Natural killer cell (primary cell): ENCODE measurements around the gene GRAMD2B. TPM values are rescaled to one million over a fixed set of nuclear protein-coding genes. Genes with fewer than 3 reads are reported as not detected.
"Not testable (repeated sequence)": the region's sequence is repeated elsewhere in the genome, so short reads cannot be mapped to it uniquely, and the experiment has no call there.

ENCODE experiments used
- ATAC-seq, 3 donors: fragments of 150-1000 bp in 2 of 3; fragments of 200-7000 bp in 1 of 3; cut with Tn5 transposase; 1 replicate in 1 of 3; 2 replicates in 2 of 3; pipeline ENCODE4 v1.10.0; 2021; ENCODE audit warnings: mild to moderate bottlenecking in 2 of 3, moderate library complexity in 2 of 3
- DNase-seq, 2 donors: peaks; one replicate each; pipeline versions ENCODE4 v3.0.0 to v3.0.0-alpha.2; 2013 to 2021; ENCODE audit warnings: mixed read lengths in 1 of 2
- H3K27ac ChIP-seq: one replicate; pipeline ENCODE4 v1.5.1; 2013; ENCODE audit warnings: mild to moderate bottlenecking, low read length
- H3K27me3 ChIP-seq: one replicate; pipeline ENCODE4 v1.6.1; 2013; ENCODE audit warnings: low read length; ENCODE audit not compliant: control insufficient read depth, insufficient read depth
- H3K36me3 ChIP-seq: one replicate; pipeline ENCODE4 v1.6.1; 2013; ENCODE audit warnings: low read length; ENCODE audit not compliant: control insufficient read depth, insufficient read depth
- H3K4me1 ChIP-seq: one replicate; pipeline ENCODE4 v1.6.1; 2013; ENCODE audit warnings: low read length; ENCODE audit not compliant: control insufficient read depth, insufficient read depth
- H3K4me3 ChIP-seq: one replicate; pipeline ENCODE4 v1.5.1; 2013; ENCODE audit warnings: low read length
- H3K9me3 ChIP-seq: one replicate; pipeline ENCODE4 v1.6.1; 2013; ENCODE audit warnings: low read length; ENCODE audit not compliant: control insufficient read depth, insufficient read depth
- H3K27ac Mint-ChIP-seq, 2 donors: one replicate each; pipeline ENCODE4 v1.8.0; 2022; ENCODE audit warnings: mild to moderate bottlenecking in 2 of 2, mixed read lengths in 2 of 2, moderate library complexity in 1 of 2
- H3K27me3 Mint-ChIP-seq, 2 donors: one replicate each; pipeline ENCODE4 v1.8.0; 2022; ENCODE audit warnings: low read depth in 2 of 2, mixed read lengths in 2 of 2
- H3K36me3 Mint-ChIP-seq: one replicate; pipeline ENCODE4 v1.8.0; 2022; ENCODE audit warnings: mixed read lengths
- H3K4me1 Mint-ChIP-seq, 2 donors: one replicate each; pipeline ENCODE4 v1.8.0; 2022; ENCODE audit warnings: mixed read lengths in 2 of 2
- H3K4me3 Mint-ChIP-seq: one replicate; pipeline ENCODE4 v1.8.0; 2022; ENCODE audit warnings: mild to moderate bottlenecking, moderate library complexity, mixed read lengths
- H3K9me3 Mint-ChIP-seq, 2 donors: one replicate each; pipeline ENCODE4 v1.8.0; 2022; ENCODE audit warnings: mixed read lengths in 2 of 2
- WGBS: methylation state at CpG from one replicate; pipeline ENCODE4 v1.1.7; 2013; ENCODE audit warnings: missing lambda C conversion rate; ENCODE audit not compliant: insufficient coverage; 5-methylcytosine and 5-hydroxymethylcytosine counted together
- intact Hi-C: fragments of 100-400 bp; cut with micrococcal nuclease; formaldehyde crosslinking; loops from one replicate; pipeline ENCODE4 v1.14.2; 2022
- total RNA-seq, 4 donors: library from RNA; stranded (reverse); fragments of 120-200 nt in 1 of 4; gene quantifications; one replicate each; pipeline versions ENCODE4 v1.2.3 to v1.2.4, GENCODE V29; 2013 to 2022
- TF ChIP-seq, protein P1 (sequence below): fragments of 200-600 bp; IDR thresholded peaks from one replicate; pipeline ENCODE4 v1.8.0; 2022; ENCODE audit warnings: antibody characterized with exemption

Gene GRAMD2B
- total RNA-seq, 3 donors from 2014 or later (not counting 1 experiment from before 2014, with no cell fraction given), result 9.2 to 15.4 (median 10.0) TPM

DNA sequence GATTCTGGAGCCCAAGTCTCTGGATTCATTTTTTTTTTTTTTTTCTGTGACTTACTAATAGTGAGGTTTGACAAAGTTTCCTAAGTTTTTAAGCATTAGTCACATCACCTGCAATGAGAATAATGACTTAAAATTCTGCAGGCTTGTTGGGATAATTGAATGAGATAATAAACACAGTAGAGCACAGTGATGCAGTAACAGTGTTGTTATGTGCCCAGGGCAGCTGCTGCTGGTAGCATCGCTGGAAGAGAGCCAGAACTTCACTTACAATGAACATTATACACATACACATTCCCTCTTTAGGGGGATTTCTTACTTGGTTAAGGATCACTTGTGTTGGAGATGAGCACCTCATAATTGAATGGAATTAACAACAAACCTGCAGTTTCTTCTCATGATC lies 92.9 kb downstream of the GRAMD2B start:
- no peak overlapping the region for H3K4me3 Mint-ChIP-seq
- H3K27ac Mint-ChIP-seq, result no peak overlapping the region
- no peaks in the 10 kb centered on the region for H3K36me3 Mint-ChIP-seq
- no peak overlapping the region for H3K27ac ChIP-seq
- H3K36me3 ChIP-seq, result no peaks in the 10 kb centered on the region
- intact Hi-C loops, result no loop called here
- H3K4me1 ChIP-seq, result no peaks in the 10 kb centered on the region
- TF ChIP-seq, protein P1, sequence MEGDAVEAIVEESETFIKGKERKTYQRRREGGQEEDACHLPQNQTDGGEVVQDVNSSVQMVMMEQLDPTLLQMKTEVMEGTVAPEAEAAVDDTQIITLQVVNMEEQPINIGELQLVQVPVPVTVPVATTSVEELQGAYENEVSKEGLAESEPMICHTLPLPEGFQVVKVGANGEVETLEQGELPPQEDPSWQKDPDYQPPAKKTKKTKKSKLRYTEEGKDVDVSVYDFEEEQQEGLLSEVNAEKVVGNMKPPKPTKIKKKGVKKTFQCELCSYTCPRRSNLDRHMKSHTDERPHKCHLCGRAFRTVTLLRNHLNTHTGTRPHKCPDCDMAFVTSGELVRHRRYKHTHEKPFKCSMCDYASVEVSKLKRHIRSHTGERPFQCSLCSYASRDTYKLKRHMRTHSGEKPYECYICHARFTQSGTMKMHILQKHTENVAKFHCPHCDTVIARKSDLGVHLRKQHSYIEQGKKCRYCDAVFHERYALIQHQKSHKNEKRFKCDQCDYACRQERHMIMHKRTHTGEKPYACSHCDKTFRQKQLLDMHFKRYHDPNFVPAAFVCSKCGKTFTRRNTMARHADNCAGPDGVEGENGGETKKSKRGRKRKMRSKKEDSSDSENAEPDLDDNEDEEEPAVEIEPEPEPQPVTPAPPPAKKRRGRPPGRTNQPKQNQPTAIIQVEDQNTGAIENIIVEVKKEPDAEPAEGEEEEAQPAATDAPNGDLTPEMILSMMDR, result no peak
- H3K4me1 Mint-ChIP-seq, result no peaks in the 10 kb centered on the region
- whole genome bisulfite sequencing, result no CpG with 5 or more reads among the region's 1 CpG
- H3K27me3 ChIP-seq, result no peaks in the 10 kb centered on the region
- H3K4me3 ChIP-seq, result no peak overlapping the region
- H3K9me3 ChIP-seq, result no peaks in the 10 kb centered on the region
- no peak for ATAC-seq
- DNase-seq, result no peak
- no peaks in the 10 kb centered on the region for H3K9me3 Mint-ChIP-seq
- peaks cover 0 to 8% of the 10 kb centered on the region in 2 donors for H3K27me3 Mint-ChIP-seq

DNA sequence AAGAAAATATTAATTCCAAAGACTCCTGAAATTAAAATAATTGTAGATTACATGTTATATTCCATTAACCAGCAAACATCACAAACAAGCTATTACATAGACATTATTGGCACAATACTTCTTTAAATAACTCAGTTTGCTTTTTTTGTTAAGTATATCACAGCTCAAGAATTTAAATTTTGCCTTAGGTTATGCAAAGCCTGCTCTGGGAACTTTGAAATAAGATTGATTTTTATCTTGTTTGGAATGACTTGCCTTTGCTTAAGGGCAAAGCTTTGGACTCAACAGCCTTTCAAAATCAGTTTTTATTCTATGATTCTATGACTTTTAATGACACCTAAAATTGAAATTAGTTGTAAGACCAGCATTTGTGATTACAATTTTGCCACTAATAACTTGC lies 93.6 kb downstream of the GRAMD2B start:
- Mint-ChIP-seq H3K4me1 (no peaks in the 10 kb centered on the region), H3K36me3 (no peaks in the 10 kb centered on the region), H3K9me3 (no peaks in the 10 kb centered on the region), H3K27me3 (peaks cover 0 to 8% of the 10 kb centered on the region in 2 donors), H3K4me3 (no peak overlapping the region), H3K27ac (no peak overlapping the region)
- H3K4me1 ChIP-seq, result no peaks in the 10 kb centered on the region
- no peaks in the 10 kb centered on the region for H3K36me3 ChIP-seq
- ATAC-seq (no peak), DNase-seq (no peak)
- intact Hi-C loops, result no loop called here
- H3K4me3 ChIP-seq, result no peak overlapping the region
- TF ChIP-seq, protein P1, result no peak
- no peaks in the 10 kb centered on the region for H3K9me3 ChIP-seq
- no peaks in the 10 kb centered on the region for H3K27me3 ChIP-seq
- no peak overlapping the region for H3K27ac ChIP-seq

DNA sequence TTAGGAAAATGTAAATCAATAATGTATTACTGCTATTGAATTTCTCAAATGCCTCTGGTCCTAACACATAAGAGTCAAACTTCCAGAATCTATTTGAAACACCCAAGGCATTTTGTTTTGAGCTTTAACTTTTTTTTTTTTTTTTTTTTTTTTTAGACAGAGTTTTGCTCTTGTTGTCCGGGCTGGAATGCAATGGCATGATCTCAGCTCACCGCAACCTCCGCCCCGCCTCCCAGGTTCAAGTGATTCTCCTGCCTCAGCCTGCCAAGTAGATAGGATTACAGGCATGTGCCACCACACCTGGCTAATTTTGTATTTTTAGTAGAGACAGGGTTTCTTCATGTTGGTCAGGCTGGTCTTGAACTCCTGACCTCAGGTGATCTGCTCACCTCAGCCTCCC lies 96.0 kb downstream of the GRAMD2B start:
- H3K36me3 ChIP-seq, H3K27ac ChIP-seq, H3K9me3 ChIP-seq, ATAC-seq, intact Hi-C loops, H3K27me3 Mint-ChIP-seq, H3K9me3 Mint-ChIP-seq, H3K27ac Mint-ChIP-seq, DNase-seq, H3K36me3 Mint-ChIP-seq, H3K4me3 ChIP-seq, H3K4me3 Mint-ChIP-seq, H3K27me3 ChIP-seq, H3K4me1 Mint-ChIP-seq, H3K4me1 ChIP-seq: not testable (repeated sequence)
- WGBS, result 97% methylated on average over 4 of the region's 4 CpGs

- no peak for DNase-seq
- 54% methylated on average over 5 of the region's 6 CpGs for WGBS
- H3K9me3 Mint-ChIP-seq, result no peaks in the 10 kb centered on the region
- Histone ChIP-seq H3K4me3 (no peak overlapping the region), H3K36me3 (no peaks in the 10 kb centered on the region), H3K4me1 (no peaks in the 10 kb centered on the region), H3K27ac (no peak overlapping the region), H3K27me3 (peaks cover 3% of the 10 kb centered on the region), H3K9me3 (no peaks in the 10 kb centered on the region)
- peaks cover 0 to 2% of the 10 kb centered on the region in 2 donors for H3K27me3 Mint-ChIP-seq
- ATAC-seq, result no peak
- no peaks in the 10 kb centered on the region for H3K4me1 Mint-ChIP-seq
- no peak overlapping the region for H3K27ac Mint-ChIP-seq
- H3K36me3 Mint-ChIP-seq, result no peaks in the 10 kb centered on the region
- intact Hi-C loops, result no loop called here
- H3K4me3 Mint-ChIP-seq, result no peak overlapping the region
- TF ChIP-seq, protein P1, result no peak
Observed at GRCh38 chr5:126519637-126520592, 96.7 kb downstream of the GRAMD2B start.
